ENCODE results near the gene GNAO1. TPM values are rescaled to one million over a fixed set of nuclear protein-coding genes. Genes with fewer than 3 reads are reported as not detected.

The GNAO1 gene
- total RNA-seq, 1 donor from 2014 or later: 250 TPM

DNA sequence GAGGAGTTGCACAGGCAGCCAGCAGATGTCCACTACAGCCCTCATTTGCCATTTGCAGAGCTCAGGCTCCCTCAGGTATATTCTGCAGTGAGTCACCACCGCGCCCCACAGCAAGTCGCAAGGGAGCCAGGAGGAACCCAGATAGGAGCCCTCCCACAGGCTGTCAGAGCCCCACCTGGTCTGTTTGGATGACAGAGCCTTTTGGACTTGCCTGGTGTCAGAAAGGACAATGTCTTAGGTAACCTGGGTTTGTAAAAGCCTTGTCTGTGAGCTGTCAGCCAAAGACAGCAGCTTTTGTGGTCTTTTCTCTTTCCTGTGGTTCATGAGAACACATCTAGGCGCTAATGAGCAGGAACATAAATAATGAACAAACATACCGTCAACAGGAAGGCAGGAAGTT is 70.9 kb downstream of the GNAO1 start:
- Mint-ChIP-seq H3K9me3 (ENCODE audit: unreplicated experiment) (peaks cover 13% of the 10 kb centered on the region), H3K36me3 (ENCODE audit: unreplicated experiment) (no peaks in the 10 kb centered on the region), H3K4me3 (ENCODE audit: unreplicated experiment) (peak overlapping the region; percentile 5), H3K4me1 (ENCODE audit: low read depth, unreplicated experiment) (peaks cover 57% of the 10 kb centered on the region), H3K27ac (ENCODE audit: unreplicated experiment) (peak overlapping the region; percentile 71), H3K27me3 (ENCODE audit: unreplicated experiment) (peaks cover 6% of the 10 kb centered on the region)
- TF ChIP-seq, protein P1, sequence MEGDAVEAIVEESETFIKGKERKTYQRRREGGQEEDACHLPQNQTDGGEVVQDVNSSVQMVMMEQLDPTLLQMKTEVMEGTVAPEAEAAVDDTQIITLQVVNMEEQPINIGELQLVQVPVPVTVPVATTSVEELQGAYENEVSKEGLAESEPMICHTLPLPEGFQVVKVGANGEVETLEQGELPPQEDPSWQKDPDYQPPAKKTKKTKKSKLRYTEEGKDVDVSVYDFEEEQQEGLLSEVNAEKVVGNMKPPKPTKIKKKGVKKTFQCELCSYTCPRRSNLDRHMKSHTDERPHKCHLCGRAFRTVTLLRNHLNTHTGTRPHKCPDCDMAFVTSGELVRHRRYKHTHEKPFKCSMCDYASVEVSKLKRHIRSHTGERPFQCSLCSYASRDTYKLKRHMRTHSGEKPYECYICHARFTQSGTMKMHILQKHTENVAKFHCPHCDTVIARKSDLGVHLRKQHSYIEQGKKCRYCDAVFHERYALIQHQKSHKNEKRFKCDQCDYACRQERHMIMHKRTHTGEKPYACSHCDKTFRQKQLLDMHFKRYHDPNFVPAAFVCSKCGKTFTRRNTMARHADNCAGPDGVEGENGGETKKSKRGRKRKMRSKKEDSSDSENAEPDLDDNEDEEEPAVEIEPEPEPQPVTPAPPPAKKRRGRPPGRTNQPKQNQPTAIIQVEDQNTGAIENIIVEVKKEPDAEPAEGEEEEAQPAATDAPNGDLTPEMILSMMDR (IDR thresholded peaks at IDR 0.05; ENCODE audit: partially characterized antibody, unreplicated experiment): no peak
- DNase-seq: no peak

DNA sequence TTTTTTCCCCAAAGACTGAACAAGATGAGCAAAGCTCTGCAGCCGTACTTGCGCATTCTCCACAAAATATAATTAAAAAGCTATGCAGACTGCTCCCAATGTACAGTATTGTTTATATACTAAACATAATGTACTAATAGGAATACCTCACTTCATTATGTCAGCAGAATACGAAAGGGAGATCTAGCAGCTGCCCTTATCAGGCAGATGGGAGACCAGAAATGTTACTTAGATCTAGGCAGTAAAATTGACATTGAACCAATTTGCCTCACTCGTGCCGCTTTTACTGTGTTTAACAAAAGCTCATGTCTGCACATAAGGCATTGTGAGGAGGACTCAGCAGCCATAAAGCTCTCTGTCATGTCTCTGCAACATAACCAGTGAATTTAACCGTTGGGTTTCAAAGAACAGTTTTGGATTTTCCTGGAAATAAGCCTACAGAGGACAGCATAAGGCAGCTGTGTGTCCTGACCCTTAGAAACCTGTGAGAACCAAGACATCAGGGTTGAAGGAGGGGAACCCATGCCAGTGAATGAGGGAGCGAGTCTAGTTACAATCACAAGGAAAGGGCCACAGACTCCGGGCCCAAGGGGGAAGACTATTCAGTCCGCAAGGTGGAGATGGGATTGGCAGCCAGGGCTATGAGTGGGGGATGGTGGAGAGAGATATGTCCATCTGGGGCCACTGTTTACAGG is 71.4 kb downstream of the GNAO1 start:
- Mint-ChIP-seq H3K36me3 (ENCODE audit: unreplicated experiment) (no peaks in the 10 kb centered on the region), H3K4me3 (ENCODE audit: unreplicated experiment) (peak overlapping the region; percentile 34), H3K27ac (ENCODE audit: unreplicated experiment) (peak overlapping the region; percentile 71), H3K4me1 (ENCODE audit: low read depth, unreplicated experiment) (peaks cover 56% of the 10 kb centered on the region), H3K27me3 (ENCODE audit: unreplicated experiment) (peaks cover 6% of the 10 kb centered on the region), H3K9me3 (ENCODE audit: unreplicated experiment) (peaks cover 11% of the 10 kb centered on the region)
- TF ChIP-seq, protein P1 (IDR thresholded peaks at IDR 0.05; ENCODE audit: partially characterized antibody, unreplicated experiment): no peak
- no peak for DNase-seq

DNA sequence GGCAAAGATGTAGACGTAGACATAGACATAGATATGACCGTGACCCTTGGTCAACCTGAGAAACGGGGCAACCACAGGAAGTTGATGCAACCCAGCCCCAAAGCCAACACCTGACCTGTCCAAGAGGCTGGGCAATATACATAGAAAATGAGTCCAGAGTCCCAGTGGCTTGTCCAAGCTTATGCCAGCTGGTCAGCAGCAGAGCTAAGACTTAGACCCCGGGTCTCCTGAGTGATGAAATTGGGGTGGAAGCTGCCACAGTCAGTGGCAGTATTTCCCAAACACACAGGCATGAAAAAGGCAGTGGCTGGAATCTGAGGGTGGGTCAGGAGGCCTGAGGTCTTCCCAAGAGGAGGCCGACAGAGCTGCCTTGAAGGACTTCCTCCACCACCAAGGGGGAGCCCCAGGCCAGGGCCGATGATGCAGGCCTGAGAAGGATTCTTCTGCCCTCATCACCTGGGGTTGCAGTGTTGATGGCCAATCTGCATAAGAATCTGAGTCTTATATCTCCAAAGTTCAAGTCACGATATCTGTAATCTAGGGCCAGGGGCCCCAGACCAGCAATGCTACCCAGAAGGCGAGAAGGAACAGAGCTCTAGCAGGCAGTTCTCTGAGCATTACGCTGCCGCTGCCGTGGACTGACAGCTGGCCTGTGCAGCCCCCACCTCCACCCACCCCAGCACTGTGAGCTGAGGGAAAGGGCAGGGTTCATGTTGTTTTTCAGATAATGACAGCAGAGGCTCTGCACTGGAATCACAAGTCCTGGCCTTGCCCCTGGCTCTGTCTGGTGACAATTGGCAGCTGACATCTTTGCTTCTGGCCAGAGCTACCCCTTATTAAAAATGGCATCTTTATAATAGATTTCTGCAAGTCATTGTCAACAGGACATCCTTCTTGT is 72.7 kb downstream of the GNAO1 start:
- peaks cover 14% of the 10 kb centered on the region for H3K9me3 Mint-ChIP-seq (ENCODE audit: unreplicated experiment)
- TF ChIP-seq, protein P1 (IDR thresholded peaks at IDR 0.05; ENCODE audit: partially characterized antibody, unreplicated experiment): no peak
- peaks cover 64% of the 10 kb centered on the region for H3K4me1 Mint-ChIP-seq (ENCODE audit: low read depth, unreplicated experiment)
- peak overlapping the region; percentile 71 for H3K27ac Mint-ChIP-seq (ENCODE audit: unreplicated experiment)
- no peaks in the 10 kb centered on the region for H3K36me3 Mint-ChIP-seq (ENCODE audit: unreplicated experiment)
- peak; percentile 56 for DNase-seq
- H3K27me3 Mint-ChIP-seq (ENCODE audit: unreplicated experiment): peaks cover 15% of the 10 kb centered on the region
- peak overlapping the region; percentile 42 for H3K4me3 Mint-ChIP-seq (ENCODE audit: unreplicated experiment)

DNA sequence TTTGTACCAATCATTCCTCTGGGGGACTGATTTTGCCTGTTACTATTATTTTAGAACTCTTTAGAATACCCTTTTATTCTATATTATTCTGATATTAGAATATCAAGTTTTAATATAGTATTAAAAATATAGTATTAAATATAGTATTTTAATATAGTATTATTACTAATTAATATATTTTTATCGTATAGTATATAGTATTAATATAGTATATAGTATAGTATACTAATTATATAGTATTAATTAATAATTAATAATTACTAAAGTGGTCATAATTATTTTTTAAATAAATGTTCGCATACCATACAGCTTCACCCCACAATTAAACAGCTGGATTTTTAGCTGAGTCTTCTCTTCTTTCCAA is 73.3 kb downstream of the GNAO1 start:
- no peak for DNase-seq
- peak overlapping the region; percentile 71 for H3K27ac Mint-ChIP-seq (ENCODE audit: unreplicated experiment)
- H3K27me3 Mint-ChIP-seq (ENCODE audit: unreplicated experiment): peaks cover 15% of the 10 kb centered on the region
- no peak overlapping the region for H3K4me3 Mint-ChIP-seq (ENCODE audit: unreplicated experiment)
- peaks cover 16% of the 10 kb centered on the region for H3K9me3 Mint-ChIP-seq (ENCODE audit: unreplicated experiment)
- H3K36me3 Mint-ChIP-seq (ENCODE audit: unreplicated experiment): no peaks in the 10 kb centered on the region
- peaks cover 64% of the 10 kb centered on the region for H3K4me1 Mint-ChIP-seq (ENCODE audit: low read depth, unreplicated experiment)
- TF ChIP-seq, protein P1 (IDR thresholded peaks at IDR 0.05; ENCODE audit: partially characterized antibody, unreplicated experiment): no peak

DNA sequence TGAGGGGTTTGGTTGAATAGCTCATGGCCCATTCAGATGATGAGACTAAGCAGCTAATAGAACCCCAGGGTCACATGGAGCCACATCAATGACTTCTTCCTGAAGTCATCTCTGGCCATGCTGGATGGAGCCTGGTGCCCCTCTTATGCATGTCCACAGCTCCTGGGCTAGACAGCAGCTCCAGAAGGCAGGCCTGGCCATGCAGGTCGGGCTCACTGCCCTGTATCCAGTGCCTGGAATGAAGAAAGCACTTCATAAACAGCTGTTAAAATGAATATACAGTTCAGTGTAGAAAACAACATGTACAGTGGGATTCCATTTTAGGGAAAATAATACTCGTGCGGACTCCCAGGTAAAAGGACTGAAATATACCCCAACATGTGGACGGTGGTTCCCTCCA is 73.9 kb downstream of the GNAO1 start:
- Mint-ChIP-seq H3K9me3 (ENCODE audit: unreplicated experiment) (peaks cover 18% of the 10 kb centered on the region), H3K4me3 (ENCODE audit: unreplicated experiment) (no peak overlapping the region), H3K27me3 (ENCODE audit: unreplicated experiment) (peaks cover 15% of the 10 kb centered on the region), H3K36me3 (ENCODE audit: unreplicated experiment) (no peaks in the 10 kb centered on the region), H3K4me1 (ENCODE audit: low read depth, unreplicated experiment) (peaks cover 69% of the 10 kb centered on the region), H3K27ac (ENCODE audit: unreplicated experiment) (peak overlapping the region; percentile 57)
- no peak for DNase-seq
- TF ChIP-seq, protein P1 (IDR thresholded peaks at IDR 0.05; ENCODE audit: partially characterized antibody, unreplicated experiment): no peak
